Measurements from ENCODE around the gene ZDHHC16.
"Not testable (repeated sequence)": the region's sequence is repeated elsewhere in the genome, so short reads cannot be mapped to it uniquely, and the experiment has no call there.

Gene ZDHHC16

GRCh38 chr10:97465982-97466381, 20.0 kb downstream of the ZDHHC16 start:
- peaks cover 5% of the 10 kb centered on the region for H3K4me1 Mint-ChIP-seq
- TF ChIP-seq CTCF (IDR thresholded peaks at IDR 0.05; ENCODE audit: unreplicated experiment in 3 of 3): no peak
- H3K36me3 Mint-ChIP-seq (ENCODE audit: low read depth): peaks cover 65% of the 10 kb centered on the region
- no peak overlapping the region for H3K4me3 Mint-ChIP-seq
- no peak overlapping the region for H3K27ac Mint-ChIP-seq
- H3K27me3 Mint-ChIP-seq (ENCODE audit: low read depth): no peaks in the 10 kb centered on the region
- H3K9me3 Mint-ChIP-seq: no peaks in the 10 kb centered on the region

- H3K27me3 Mint-ChIP-seq (ENCODE audit: low read depth): no peaks in the 10 kb centered on the region
- no peak for TF ChIP-seq CTCF (IDR thresholded peaks at IDR 0.05; ENCODE audit: unreplicated experiment in 3 of 3)
- no peak overlapping the region for H3K27ac Mint-ChIP-seq
- H3K9me3 Mint-ChIP-seq: no peaks in the 10 kb centered on the region
- H3K4me1 Mint-ChIP-seq: peaks cover 5% of the 10 kb centered on the region
- peaks cover 60% of the 10 kb centered on the region for H3K36me3 Mint-ChIP-seq (ENCODE audit: low read depth)
- no peak overlapping the region for H3K4me3 Mint-ChIP-seq
Observed at GRCh38 chr10:97466755-97467154, 20.8 kb downstream of the ZDHHC16 start.

GRCh38 chr10:97468162-97468561, 22.2 kb downstream of the ZDHHC16 start:
- no peak overlapping the region for H3K27ac Mint-ChIP-seq
- TF ChIP-seq CTCF (IDR thresholded peaks at IDR 0.05; ENCODE audit: unreplicated experiment in 3 of 3): no peak

GRCh38 chr10:97468781-97469180, 22.8 kb downstream of the ZDHHC16 start:
- not testable (repeated sequence) for H3K27me3 Mint-ChIP-seq (ENCODE audit: low read depth); H3K4me1 Mint-ChIP-seq; H3K4me3 Mint-ChIP-seq; H3K27ac Mint-ChIP-seq; H3K9me3 Mint-ChIP-seq
- peaks cover 55% of the 10 kb centered on the region for H3K36me3 Mint-ChIP-seq (ENCODE audit: low read depth)

More at GRCh38 chr10:97468162-97468561, 22.2 kb downstream of the ZDHHC16 start:
- Mint-ChIP-seq H3K36me3 (ENCODE audit: low read depth) (peaks cover 55% of the 10 kb centered on the region), H3K27me3 (ENCODE audit: low read depth) (no peaks in the 10 kb centered on the region), H3K4me3 (no peak overlapping the region), H3K4me1 (peaks cover 5% of the 10 kb centered on the region), H3K9me3 (no peaks in the 10 kb centered on the region)

- H3K27ac Mint-ChIP-seq: no peak overlapping the region
- TF ChIP-seq CTCF (IDR thresholded peaks at IDR 0.05; ENCODE audit: unreplicated experiment in 3 of 3): no peak
Observed at GRCh38 chr10:97474918-97475317, 28.9 kb downstream of the ZDHHC16 start.

GRCh38 chr10:97475936-97476594, 30.1 kb downstream of the ZDHHC16 start:
- TF ChIP-seq CTCF (IDR thresholded peaks at IDR 0.05; ENCODE audit: unreplicated experiment in 3 of 3): no peak
- no peaks in the 10 kb centered on the region for H3K27me3 Mint-ChIP-seq (ENCODE audit: low read depth)

More at GRCh38 chr10:97474918-97475317, 28.9 kb downstream of the ZDHHC16 start:
- Mint-ChIP-seq H3K4me1 (no peaks in the 10 kb centered on the region), H3K4me3 (no peak overlapping the region), H3K36me3 (ENCODE audit: low read depth) (peaks cover 74% of the 10 kb centered on the region), H3K9me3 (no peaks in the 10 kb centered on the region), H3K27me3 (ENCODE audit: low read depth) (no peaks in the 10 kb centered on the region)

GRCh38 chr10:97479410-97479809, 33.4 kb downstream of the ZDHHC16 start:
- H3K27ac Mint-ChIP-seq; H3K27me3 Mint-ChIP-seq (ENCODE audit: low read depth); H3K9me3 Mint-ChIP-seq; H3K4me3 Mint-ChIP-seq; H3K4me1 Mint-ChIP-seq: not testable (repeated sequence)
- H3K36me3 Mint-ChIP-seq (ENCODE audit: low read depth): peaks cover 69% of the 10 kb centered on the region

More at GRCh38 chr10:97475936-97476594, 30.1 kb downstream of the ZDHHC16 start:
- H3K9me3 Mint-ChIP-seq: no peaks in the 10 kb centered on the region
- peaks cover 76% of the 10 kb centered on the region for H3K36me3 Mint-ChIP-seq (ENCODE audit: low read depth)
- H3K27ac Mint-ChIP-seq: no peak overlapping the region
- no peak overlapping the region for H3K4me3 Mint-ChIP-seq
- no peaks in the 10 kb centered on the region for H3K4me1 Mint-ChIP-seq

All from nephron (organoid).